Measurements from ENCODE around the gene TRIM44.

TRIM44 gene

DNA sequence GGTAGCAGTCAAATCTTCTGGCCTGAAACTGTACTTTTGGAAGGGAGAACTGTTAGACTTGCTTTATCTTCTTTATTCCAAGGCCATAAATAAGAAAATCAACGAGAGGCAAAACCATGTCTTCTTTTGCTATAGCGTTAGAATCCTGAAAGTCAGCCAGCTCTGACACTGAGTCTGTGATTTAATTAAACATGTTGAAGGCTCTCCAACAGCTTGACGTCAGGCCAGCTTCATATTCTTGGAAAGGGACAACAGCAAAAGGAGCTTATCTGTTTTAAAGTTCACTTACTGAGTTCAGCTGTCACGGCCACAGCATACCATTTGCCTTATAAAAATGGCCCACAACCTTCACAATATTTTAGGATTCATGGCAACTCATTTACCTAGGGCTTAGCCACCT lies 150.3 kb downstream of the TRIM44 start:
- H3K4me3 ChIP-seq (ENCODE audit: low read depth, low read length), result no peak overlapping the region
- TF ChIP-seq, protein P1, sequence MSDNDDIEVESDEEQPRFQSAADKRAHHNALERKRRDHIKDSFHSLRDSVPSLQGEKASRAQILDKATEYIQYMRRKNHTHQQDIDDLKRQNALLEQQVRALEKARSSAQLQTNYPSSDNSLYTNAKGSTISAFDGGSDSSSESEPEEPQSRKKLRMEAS (IDR thresholded peaks at IDR 0.05; ENCODE audit: low read depth, low read length), result no peak
- TF ChIP-seq, protein P2, sequence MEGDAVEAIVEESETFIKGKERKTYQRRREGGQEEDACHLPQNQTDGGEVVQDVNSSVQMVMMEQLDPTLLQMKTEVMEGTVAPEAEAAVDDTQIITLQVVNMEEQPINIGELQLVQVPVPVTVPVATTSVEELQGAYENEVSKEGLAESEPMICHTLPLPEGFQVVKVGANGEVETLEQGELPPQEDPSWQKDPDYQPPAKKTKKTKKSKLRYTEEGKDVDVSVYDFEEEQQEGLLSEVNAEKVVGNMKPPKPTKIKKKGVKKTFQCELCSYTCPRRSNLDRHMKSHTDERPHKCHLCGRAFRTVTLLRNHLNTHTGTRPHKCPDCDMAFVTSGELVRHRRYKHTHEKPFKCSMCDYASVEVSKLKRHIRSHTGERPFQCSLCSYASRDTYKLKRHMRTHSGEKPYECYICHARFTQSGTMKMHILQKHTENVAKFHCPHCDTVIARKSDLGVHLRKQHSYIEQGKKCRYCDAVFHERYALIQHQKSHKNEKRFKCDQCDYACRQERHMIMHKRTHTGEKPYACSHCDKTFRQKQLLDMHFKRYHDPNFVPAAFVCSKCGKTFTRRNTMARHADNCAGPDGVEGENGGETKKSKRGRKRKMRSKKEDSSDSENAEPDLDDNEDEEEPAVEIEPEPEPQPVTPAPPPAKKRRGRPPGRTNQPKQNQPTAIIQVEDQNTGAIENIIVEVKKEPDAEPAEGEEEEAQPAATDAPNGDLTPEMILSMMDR (IDR thresholded peaks at IDR 0.05; ENCODE audit: low read depth, low read length), result no peak
- no peak for TF ChIP-seq MYC (IDR thresholded peaks at IDR 0.05; ENCODE audit: low read depth, low read length)

DNA sequence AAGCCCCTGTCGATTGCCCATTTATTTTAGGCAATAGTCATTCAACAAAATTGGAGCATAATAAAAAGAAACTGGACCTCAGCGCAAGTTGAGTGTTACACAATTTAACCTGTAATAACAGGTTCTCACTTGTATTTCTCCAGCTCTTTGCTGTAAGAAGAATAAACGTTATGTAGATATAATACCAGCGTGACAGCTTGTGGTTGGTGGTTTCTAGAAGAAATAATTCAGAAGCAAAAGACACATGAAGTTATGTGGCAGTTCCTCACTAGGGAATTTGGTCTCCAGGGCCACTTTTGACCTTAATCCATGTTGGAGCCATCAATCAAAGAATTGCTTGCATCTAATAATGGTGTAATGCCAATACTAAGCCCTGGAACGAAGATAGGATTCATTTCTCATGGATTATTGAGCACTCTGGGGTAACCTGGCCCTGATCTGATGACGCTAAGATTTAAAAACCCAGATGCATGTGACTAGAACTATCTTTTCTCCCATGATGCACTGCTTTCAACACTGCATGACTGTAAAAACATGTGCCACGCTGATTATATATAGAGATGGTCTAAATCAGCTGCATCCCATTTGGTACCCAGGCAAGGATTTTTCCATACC lies 151.6 kb downstream of the TRIM44 start:
- no peak overlapping the region for H3K4me3 ChIP-seq (ENCODE audit: low read depth, low read length)
- TF ChIP-seq, protein P2 (IDR thresholded peaks at IDR 0.05; ENCODE audit: low read depth, low read length), result no peak
- TF ChIP-seq, protein P1 (IDR thresholded peaks at IDR 0.05; ENCODE audit: low read depth, low read length), result no peak
- DNase-seq (ENCODE audit: low read depth), result no peak

More for the DNA sequence above, 150.3 kb downstream of the TRIM44 start:
- no peak for DNase-seq (ENCODE audit: low read depth)

DNA sequence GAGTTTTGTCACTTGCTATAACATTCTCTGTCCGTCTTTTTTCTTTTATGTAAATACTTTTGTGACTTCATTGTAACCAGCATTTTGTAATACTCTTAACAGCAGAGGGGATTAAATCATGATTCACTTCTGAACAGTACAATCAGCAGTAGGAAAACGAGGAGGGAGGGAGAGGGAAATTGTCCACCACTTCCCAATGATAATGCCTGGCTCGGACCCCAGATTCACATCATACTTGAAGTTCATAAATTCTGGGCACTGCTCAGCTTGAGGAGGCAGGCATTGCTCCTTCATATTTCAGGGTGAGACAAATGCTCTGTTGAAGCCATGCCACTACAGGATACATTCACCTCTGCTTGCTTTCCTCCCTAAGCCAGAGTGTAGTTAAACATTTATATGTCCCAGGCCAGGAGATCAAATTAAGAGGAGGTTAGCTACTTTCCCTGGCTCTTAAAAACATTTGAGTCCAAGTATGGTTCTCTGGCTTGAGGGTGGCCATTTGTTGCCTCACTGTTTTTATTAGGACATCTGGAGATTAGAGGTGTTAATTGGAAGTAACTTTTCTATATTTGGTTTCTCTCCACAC lies 152.2 kb downstream of the TRIM44 start:
- TF ChIP-seq, protein P1 (IDR thresholded peaks at IDR 0.05; ENCODE audit: low read depth, low read length), result no peak
- TF ChIP-seq, protein P2 (IDR thresholded peaks at IDR 0.05; ENCODE audit: low read depth, low read length), result no peak
- TF ChIP-seq MYC (IDR thresholded peaks at IDR 0.05; ENCODE audit: low read depth, low read length) (no peak), POLR2A (IDR thresholded peaks at IDR 0.05; ENCODE audit: extremely low read depth, insufficient read length) (no peak)
- DNase-seq (ENCODE audit: low read depth), result no peak
- no peak overlapping the region for H3K4me3 ChIP-seq (ENCODE audit: low read depth, low read length)

DNA sequence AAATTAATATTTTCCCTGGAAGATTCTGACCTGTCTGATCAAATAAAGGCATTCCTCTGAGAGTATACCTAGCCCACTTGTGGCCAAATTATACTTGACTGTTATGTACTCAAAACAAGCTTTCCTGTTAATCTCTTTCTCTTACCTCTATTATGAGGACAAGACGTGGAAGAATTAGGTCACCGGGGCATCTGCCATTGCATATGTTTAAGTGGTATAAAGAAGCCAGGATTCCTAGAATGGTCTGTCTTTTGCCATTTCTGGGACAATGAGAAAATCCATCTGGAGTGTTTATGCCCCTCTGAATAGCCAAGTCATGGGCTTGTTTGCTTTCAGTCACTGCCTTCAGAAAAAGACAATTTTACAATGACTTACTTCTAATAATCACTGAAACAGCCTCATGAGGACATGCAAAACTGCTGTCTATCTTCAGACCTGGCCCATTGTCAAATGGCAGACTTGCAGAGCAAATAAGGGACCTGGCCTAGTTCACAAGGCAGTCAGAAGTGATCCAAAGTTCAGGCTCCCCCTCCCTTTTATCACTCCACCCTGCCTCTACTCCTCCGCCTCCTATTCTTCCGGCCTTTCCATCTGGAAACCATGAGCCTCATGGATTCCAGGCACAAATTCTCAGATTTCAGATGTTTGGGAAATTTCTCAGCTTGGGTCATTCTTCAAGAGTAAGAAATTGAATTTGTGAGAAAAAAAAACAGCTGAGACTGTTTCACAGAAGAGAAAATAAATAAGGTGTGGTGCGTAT lies 153.2 kb downstream of the TRIM44 start:
- TF ChIP-seq, protein P2 (IDR thresholded peaks at IDR 0.05; ENCODE audit: low read depth, low read length), result no peak
- TF ChIP-seq, protein P1 (IDR thresholded peaks at IDR 0.05; ENCODE audit: low read depth, low read length), result no peak
- TF ChIP-seq POLR2A (IDR thresholded peaks at IDR 0.05; ENCODE audit: extremely low read depth, insufficient read length), result no peak
- no peak for TF ChIP-seq MYC (IDR thresholded peaks at IDR 0.05; ENCODE audit: low read depth, low read length)
- no peak overlapping the region for H3K4me3 ChIP-seq (ENCODE audit: low read depth, low read length)
- no peak for DNase-seq (ENCODE audit: low read depth)

DNA sequence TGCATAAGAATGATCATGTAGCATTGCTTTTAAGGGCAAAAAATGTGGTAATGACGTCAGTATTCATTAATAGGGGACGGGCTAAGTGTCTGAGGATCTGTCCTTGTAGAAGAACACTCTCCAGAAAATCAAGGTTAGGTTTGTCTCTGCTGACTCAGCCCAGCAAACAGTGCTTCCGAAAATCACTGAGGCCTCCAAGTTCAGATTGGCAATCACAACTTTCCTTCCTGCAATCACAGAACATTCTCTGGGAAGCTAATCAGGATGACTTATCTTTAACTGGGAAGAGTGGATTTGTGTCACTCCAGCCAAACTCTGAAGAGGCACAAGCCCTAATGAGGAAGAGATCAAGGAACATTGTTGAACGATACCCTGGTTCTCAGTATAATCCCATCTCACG lies 158.0 kb downstream of the TRIM44 start:
- TF ChIP-seq POLR2A (IDR thresholded peaks at IDR 0.05; ENCODE audit: extremely low read depth, insufficient read length), result no peak
- TF ChIP-seq MYC (IDR thresholded peaks at IDR 0.05; ENCODE audit: low read depth, low read length), result no peak
- TF ChIP-seq, protein P2 (IDR thresholded peaks at IDR 0.05; ENCODE audit: low read depth, low read length), result no peak
- TF ChIP-seq, protein P1 (IDR thresholded peaks at IDR 0.05; ENCODE audit: low read depth, low read length), result no peak
- no peak overlapping the region for H3K4me3 ChIP-seq (ENCODE audit: low read depth, low read length)
- DNase-seq (ENCODE audit: low read depth), result no peak
